NCI-H1417 (cell line): ENCODE data around the gene NUDT4B.
"Not testable (repeated sequence)": the region's sequence is repeated elsewhere in the genome, so short reads cannot be mapped to it uniquely, and the experiment has no call there.

Source experiments
- DNase-seq, 3 experiments: peaks; one replicate each; lab custom pipeline; 2025; lab: John Stamatoyannopoulos, UW

Gene NUDT4B

DNA sequence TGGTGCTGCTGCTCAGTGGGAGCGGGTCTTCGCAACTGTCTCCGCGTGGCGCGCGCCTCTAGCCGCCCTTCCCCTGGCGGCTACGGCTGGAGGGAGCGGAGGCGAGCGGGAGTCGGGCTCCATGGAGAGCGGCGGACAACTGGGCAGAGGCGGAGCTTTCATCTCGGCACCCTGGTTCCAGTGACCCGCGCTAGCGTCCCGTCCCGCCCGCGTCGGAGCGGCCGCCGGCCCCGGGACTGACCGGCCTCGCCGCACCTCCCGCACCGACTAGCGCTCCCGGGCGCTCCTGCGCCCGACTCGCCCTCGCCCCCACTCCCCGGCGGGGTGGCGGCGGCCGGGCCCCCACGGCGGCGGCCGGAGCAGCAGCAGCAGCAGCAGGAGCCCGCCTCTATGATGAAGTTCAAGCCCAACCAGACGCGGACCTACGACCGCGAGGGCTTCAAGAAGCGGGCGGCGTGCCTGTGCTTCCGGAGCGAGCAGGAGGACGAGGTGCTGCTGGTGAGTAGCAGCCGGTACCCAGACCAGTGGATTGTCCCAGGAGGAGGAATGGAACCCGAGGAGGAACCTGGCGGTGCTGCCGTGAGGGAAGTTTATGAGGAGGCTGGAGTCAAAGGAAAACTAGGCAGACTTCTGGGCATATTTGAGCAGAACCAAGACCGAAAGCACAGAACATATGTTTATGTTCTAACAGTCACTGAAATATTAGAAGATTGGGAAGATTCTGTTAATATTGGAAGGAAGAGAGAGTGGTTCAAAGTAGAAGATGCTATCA, at the start of gene NUDT4B:
Gene NUDT4B, plus strand, starts transcription at position 212 of the 772 bp plus-strand sequence. Its CDS starts 179 bp downstream, at position 391.
- DNase-seq, result not testable (repeated sequence)

DNA sequence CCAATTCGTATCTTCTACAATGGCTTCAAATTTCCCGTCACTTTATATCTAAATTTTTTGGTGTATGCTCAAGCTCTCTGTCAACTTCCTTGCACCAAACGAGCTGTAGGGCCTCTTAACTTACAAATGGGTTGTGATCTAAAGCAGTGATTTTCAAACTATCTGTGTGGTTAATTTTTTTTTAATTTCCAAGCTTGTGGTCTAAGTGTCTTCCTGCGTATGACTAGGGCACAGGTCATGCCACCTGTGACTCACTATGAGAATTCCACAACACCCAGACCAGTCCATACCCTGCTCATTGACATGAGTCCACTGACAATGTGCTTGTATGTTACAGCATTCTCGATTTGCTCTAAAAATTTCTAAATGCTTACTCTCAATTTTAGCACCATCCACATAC, 49.2 kb upstream of the NUDT4B start:
- DNase-seq, result not testable (repeated sequence)

DNA sequence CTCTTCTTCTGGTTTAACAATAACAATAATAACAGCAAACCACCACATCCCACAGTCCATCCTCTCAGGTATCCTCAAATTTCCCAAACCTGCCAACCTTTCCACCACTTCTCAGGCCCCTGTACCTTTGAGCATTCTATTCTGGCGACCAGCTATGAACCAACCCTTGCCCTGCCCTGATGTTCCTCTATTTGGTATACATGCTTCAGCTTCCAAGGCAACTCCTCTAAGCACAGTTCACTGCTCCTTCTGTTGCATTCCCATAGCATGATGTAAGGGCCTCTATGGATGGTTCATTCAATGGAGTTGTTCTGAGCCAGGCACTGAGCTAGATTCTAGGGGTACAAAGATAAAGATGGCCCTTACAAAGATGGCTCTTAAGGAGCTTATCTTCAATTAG, 46.3 kb upstream of the NUDT4B start:
- DNase-seq, result not testable (repeated sequence)

DNA sequence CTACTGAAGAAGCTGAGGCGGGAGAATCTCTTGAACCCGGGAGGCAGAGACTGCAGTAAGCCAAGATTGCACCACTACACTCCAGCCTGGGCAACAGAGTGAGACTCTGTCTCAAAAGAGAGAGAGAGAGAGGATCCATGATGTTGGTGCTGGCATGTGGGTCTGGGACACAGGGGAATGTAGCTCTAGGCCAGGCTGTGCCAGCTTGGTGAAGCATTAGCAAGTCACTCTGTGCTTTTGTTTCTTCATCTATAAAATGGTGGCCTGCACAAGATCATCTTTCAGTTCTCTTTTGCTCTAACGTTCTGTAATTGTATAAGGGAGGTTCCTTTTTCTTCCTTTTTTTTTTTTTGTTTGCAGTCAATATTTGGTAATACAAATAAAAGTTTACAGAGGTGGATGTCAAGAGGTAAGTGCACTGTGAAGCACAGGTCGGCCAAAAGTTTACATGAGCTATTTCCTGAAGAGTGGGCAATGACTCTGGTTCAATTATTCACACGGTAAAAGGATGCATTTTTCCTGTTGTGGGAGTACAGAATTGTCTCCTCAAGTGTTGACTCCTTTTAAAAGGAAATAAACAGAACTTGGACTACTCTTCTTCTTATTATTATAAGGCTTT, 44.5 kb upstream of the NUDT4B start:
- not testable (repeated sequence) for DNase-seq

DNA sequence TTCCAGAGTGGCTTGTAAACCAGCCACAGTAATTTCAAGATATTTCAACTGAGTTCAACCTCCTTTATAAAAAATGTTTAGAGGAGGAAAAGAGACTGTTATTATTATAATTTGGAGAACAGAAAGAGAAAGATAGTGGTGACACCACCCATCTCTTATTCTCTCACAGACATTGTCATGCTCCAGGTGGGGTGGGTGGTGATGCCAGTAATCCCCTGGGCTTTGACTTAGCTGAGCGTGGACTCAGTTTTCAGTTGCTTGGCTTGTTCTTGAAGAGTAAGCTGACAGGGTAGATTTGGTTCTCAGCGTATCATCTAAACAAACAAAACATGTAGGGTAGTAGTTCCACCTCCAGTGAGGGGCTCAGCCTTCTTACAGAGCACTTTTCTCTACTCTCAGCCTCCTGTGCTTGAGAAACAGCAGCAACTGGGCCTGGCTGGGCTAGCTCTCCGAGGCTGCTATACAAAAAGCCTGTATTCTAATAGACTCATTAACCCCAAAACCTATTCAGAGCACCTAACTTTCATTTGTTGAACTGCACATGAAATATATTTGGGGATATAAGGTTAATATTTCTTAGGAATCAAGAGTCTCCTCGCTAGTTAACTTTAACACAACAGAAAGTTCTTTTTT, 43.1 kb upstream of the NUDT4B start:
- not testable (repeated sequence) for DNase-seq

DNA sequence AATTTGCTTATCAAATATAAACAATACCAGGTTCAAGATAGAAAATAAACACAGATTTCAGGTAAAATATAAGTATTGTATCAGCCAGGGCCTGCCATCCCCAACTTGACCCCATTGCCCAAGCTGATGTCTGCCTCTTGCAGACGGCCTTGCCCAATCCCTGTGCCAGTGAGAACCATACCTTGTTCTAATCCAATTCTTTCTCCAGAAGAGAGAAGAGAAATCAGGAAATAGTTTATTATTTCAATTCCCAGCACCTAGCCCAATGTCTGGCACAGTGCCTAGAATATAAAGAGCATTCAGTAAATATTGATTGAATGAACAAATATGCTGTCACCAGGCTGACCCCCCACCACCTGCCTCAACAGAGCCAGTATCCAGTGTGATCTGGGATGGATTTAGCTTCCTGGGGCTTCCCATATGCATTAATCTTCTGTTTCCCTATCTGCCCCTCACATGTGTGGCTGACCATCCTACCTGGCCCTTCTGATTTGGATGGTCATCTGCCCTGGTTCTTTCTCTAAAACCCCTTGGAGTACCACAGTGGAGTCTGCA, 39.7 kb upstream of the NUDT4B start:
- DNase-seq, result not testable (repeated sequence)

DNA sequence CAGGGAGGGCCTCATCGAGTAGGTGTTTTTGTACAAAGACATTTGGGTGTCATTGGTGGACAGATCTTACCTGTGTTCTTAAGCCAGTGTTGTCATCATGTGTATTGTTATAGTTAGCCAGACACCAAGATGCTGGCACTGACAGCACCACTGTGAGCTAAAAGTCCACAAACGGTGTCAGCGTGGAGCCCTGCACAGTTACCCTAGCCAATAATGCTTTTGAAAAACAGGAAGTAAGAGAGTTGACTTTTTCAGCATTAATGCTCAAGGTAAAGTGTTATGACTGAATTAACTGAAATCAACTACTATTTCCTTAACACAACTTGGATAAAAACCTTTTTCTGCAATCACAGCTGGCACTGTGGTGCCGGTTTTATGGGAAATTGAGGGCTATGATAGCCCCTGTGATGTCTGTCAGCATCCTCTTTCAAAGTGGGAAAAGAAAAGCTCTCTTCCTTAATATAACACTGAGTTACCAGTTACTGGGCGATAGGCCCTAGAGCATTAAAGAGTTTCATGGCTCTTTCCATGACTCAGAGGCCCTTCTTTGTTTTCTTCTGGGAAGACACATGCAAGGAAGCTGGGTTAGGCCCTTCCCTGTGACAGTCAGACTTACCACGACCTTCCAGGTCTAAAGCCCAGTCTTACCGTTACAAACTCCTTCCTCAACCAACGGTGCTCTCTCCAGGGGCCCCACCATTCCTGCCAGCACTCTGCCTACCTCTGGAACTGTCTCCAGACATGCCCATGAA, 37.6 kb upstream of the NUDT4B start:
- DNase-seq, result not testable (repeated sequence)

DNA sequence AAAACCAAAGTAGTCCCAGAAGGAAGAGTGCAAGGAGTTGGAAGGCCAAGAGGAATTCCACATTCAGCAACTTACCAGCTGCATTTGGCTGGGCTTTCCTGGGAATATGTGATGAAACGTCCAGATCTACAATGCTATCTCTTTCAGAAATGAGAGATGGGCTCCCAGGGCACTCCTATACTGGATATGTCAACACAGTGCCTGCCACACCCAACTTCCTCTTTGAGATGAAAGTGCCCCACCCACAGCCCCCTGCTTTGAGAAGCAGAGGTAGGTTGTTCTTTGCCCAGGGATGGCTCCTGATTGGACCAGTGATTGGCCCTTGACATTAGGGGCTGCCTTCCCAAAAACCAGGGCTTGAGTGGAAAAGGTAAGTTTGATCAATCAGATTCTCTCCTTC, 36.2 kb upstream of the NUDT4B start:
- DNase-seq, result not testable (repeated sequence)

DNA sequence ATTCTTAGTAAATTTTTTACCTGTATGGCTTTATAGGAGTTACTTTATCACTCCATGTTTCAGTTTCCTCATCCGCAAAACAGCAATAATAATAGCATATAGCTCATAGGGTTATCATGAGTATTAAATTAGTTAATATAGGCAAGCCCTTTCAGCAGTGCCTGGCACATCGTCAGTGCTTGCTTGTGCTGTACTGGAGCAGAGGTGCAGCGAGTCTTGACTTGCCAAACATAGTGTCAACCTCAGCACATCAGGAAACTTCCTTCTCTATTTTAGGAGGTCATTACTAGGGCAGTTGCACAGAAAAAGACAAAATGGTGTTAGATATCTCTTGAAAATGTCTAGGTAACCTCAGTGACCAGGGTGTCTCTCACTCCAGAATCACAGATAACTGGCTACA, 33.1 kb upstream of the NUDT4B start:
- DNase-seq, result not testable (repeated sequence)

DNA sequence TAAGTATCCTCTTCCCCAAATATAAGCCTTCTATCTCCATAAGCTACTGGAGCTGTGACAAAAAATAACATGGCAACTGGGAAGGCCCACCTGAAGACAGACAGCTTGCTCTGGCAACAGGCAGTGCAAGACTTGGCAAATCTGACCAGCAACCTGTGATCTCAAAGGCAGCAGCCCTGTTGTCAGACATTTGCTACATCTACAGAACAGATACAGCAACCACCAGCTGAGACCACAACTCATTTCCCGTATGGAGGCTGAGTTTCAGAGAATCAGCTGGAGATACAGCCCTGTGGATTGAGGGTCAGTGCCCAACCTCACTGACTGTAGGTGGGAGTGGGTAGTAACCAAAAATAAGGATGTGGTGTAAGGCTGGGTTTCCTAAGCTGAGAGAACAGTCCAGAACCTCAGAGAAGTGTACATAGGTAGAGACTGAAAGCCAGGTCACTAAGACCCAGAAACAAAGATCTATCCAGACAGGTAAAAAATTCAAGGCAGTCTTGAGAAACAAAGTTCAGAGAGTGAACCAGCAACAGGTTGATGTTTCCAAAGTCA, 31.5 kb upstream of the NUDT4B start:
- not testable (repeated sequence) for DNase-seq

DNA sequence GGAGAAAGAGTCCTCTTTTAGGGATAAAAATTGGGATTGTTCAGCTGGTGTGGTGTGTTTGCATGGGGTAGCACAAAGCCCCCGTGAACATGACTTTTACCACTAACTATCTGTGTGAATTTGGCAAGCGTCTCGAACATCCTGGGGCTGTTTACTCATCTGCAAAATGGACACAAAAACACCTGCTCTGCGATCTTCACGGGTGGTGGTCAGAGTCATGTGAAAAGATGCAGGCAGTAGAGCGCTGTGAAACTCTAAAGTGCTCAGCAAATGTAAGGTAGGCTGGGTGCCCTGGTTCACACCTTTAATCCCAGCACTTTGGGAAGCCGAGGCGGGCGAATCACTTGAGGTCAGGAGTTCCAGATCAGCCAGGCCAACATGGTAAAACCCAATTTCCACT, 27.7 kb upstream of the NUDT4B start:
- DNase-seq, result not testable (repeated sequence)

DNA sequence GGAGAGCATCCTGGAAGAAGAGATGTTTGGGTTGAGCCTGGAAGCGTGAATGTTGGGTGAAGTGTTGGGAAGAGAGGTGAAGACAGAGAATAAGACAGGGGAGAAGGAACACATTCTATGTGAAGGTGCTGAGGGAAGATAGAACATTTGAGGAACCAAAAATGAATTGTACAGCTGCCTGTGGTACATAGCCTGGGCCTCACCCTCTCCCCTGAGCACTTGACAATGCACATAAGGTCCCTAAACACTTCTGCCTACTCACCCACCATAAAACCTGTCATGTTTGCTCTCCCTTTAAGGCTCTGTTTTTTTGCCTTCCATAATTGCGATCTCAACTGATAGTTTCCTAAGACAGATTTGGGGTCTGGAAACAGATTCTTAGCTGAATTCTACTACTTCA, 25.8 kb upstream of the NUDT4B start:
- not testable (repeated sequence) for DNase-seq

DNA sequence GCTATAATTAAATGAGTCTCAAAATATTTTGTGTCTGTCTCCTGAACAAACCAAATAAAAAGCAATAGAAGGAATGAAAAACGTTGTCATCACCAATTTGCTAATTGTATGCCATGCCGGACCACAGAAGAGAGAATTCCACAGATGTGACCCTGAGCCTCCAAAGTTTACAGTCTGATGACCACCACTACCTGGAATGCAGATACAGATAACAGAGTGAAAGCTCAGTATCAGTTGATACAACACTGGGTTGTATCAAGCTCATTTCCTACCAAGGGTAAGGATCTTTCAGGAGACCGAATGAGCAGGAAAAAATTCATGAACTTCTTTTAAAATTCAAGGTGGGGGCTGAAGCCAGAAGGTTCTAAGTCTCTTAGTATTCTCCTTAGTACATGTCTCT, 25.1 kb upstream of the NUDT4B start:
- not testable (repeated sequence) for DNase-seq

DNA sequence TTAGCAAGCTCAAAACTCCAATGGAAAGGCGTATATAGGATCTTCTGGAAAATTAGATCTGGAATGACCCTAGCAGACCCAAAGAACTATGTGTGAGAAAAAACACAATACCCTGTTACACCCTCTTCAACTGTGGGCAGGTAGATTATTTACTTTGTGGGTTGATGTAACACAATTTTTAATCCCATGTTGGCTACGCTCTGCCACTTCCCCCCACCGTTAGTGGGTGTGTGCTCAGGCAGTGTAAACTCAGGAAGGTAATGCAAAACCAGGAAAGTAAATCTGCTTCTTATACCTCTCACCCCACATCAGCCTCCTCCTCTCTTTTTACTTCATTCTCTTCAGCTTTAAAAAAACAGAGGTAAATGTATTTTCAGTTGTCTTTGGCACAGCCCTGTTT, 23.7 kb upstream of the NUDT4B start:
- DNase-seq, result not testable (repeated sequence)

DNA sequence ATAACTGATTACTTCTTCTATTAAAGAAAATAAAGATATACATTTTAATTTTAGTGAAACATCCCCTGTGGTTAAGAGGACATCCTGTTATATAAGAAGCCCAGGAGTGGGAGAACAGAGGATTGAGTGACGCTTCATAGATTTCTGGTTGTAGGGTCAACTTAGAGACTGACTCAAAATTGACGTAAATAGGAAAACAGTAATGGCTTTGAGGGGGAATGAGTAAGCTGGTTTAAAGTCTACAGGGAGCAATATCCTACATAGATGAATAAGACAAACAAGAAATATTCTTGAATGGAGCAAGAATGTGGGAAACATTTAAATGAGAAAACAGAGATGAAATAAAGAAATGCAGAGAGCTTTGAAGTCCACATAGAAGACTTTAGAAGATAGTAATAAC, 20.7 kb upstream of the NUDT4B start:
- not testable (repeated sequence) for DNase-seq

DNA sequence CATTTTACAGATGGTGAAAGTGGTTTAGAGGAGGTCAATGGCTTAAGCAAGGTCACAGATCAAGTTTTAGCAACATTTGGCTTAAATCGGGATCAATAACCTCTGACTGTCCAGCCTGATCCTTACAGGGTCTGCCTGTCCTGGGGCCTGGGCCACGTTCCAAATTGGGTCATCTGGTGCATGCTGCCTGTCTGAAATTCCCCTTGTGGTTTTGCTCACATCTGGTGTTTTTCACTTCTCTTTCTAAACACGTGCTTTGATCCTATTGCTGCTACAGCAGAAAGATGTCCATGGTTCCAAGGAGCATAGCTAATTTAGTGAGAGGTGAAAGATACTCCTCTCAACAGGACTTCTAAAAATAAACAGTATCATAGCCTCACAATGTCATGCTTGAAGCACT, 19.4 kb upstream of the NUDT4B start:
- not testable (repeated sequence) for DNase-seq

DNA sequence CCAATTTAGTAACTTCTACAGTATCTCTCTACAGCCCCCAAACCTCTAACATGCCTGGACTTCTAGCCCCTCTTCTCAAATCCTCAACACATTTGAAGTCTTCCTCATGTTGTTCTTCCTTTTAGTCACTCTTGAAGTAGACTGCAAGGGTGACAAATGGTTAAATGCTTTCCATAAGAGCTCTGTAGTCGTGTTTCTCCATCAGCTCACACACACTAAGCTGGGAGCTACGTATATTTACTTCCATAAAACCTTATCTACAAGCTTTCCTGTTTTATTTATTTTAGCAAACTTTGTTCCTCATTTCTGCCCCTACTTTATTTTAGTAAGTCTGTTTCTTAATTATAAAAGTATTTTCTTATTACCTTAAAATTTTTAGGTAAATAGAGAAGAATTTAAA, 19.0 kb upstream of the NUDT4B start:
- not testable (repeated sequence) for DNase-seq

DNA sequence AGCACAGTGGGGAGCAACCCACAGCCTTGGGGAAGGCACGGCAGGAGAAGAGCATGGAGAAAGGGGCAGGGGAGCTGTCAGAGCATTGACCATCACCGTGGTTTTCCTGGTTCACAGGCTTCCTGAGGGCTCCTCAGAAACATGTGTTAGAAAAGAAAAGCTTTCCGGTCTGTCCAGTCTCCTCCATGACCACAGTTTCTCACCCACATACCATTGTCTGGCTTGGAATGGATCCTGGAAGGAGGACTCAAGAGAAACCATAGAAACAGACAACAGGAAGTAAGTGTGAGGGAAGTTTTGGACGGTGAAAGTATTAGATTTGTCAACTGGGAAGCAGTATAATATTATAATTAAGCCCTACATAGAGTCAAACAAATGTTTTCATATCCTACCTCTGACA, 16.3 kb upstream of the NUDT4B start:
- DNase-seq, result not testable (repeated sequence)

DNA sequence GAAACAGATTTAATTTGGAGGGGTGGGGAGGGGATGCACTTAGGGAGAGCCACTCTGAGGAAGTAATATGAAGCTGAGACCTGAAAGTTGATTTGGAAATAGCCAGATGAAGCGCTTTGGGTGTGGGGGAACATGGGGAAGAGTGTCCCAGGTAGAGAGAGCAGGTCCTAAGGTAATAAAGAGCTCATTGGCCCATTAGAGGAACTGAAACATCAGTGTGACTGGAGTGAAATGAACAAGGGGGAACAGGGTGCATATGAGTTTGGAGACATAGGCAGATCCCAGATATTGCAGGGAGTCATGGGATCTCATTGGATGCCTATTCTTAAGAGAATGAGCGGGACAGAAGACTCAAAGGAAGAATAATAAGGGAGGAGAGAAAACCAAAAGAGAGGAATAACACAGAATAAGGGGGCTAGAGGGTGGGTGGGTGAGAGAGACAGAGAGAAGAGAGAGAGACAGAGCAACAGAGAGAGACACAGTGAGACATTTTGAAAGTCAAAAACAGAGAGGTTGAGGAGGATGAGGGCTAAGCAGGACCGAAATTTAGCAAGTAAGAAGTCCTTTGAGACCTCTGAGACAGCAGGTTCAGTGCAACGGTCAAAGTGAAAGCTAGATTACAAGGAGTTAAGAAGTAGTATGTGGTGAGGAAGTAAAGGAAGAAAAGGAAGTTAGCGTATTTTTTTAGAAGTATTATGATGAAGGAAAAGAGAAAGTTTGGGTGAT, 14.8 kb upstream of the NUDT4B start:
- not testable (repeated sequence) for DNase-seq

DNA sequence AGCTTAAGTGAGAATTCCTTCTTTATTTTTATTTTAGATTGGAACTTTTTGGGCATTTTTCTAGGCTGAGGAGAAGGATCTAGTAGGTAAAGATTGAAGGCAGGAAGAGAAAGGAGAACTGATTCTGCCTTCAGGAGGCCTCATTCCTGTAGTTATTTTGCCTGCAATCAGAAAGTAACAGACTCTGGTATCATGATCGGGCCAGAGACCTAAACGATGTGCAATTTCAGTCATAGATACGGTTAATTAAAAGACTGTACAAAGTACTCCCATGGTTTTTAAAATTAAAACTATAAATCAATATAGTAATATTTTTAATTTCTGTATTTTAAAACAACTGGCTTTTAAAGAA, 14.3 kb upstream of the NUDT4B start:
- DNase-seq, result not testable (repeated sequence)

DNA sequence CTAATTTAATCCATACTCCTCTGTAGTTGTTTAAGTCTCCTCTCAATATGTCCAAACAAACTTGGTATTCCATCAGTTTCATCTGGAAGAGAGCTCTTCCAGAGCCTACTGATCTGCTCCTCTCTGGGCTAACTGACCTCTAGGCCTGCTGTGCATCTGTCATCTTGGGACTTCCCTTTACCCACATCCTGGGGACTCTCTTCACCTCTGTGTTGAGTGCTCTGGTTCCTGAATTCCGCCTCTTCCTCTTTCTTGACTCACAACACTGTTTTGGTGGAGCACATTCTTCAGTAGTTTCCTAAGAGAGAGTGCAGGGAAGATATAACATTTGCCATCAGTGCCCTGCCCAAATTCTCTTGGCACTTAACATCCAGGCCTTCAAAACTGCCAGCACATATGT, 13.0 kb upstream of the NUDT4B start:
- not testable (repeated sequence) for DNase-seq
